Limb (tissue), 2 donors: Measurements from ENCODE around the gene MRPS27.

Experiments
- DNase-seq, 2 donors: peaks; one replicate each; pipeline ENCODE4 v3.0.0-alpha.2; 2016; ENCODE audit errors: extremely low spot score in 2 of 2

Gene MRPS27

GRCh38 chr5:72234265-72234700, 85.8 kb downstream of the MRPS27 start:
- no peak for DNase-seq

- no peak for DNase-seq
These were observed 86.2 kb downstream of the MRPS27 start for GRCh38 chr5:72233835-72234234.

- DNase-seq, result no peak
These were observed 87.2 kb downstream of the MRPS27 start for GRCh38 chr5:72232838-72233237.

GRCh38 chr5:72231991-72232703, 87.9 kb downstream of the MRPS27 start:
- DNase-seq, result no peak

- no peak for DNase-seq
These were observed 91.1 kb downstream of the MRPS27 start for GRCh38 chr5:72228960-72229359.

GRCh38 chr5:72226950-72227349, 93.1 kb downstream of the MRPS27 start:
- DNase-seq, result no peak

GRCh38 chr5:72225741-72226140, 94.3 kb downstream of the MRPS27 start:
- DNase-seq, result no peak

- no peak for DNase-seq
These were observed 95.0 kb downstream of the MRPS27 start for GRCh38 chr5:72224946-72225463.

GRCh38 chr5:72223371-72223770, 96.7 kb downstream of the MRPS27 start:
- DNase-seq, result no peak

- no peak for DNase-seq
These were observed 97.5 kb downstream of the MRPS27 start for GRCh38 chr5:72222521-72222920.

- DNase-seq, result no peak
These were observed 98.5 kb downstream of the MRPS27 start for GRCh38 chr5:72221541-72221940.

GRCh38 chr5:72221099-72221498, 98.9 kb downstream of the MRPS27 start:
- DNase-seq, result no peak

- DNase-seq, result no peak
These were observed 103.3 kb downstream of the MRPS27 start for GRCh38 chr5:72216756-72217155.

GRCh38 chr5:72214168-72214567, 105.9 kb downstream of the MRPS27 start:
- no peak for DNase-seq

- DNase-seq, result no peak
These were observed 106.6 kb downstream of the MRPS27 start for GRCh38 chr5:72213482-72213881.

- DNase-seq, result no peak
These were observed 107.9 kb downstream of the MRPS27 start for GRCh38 chr5:72212171-72212570.

- peak; percentile 16 to 40 for DNase-seq
These were observed 109.0 kb downstream of the MRPS27 start for GRCh38 chr5:72210888-72211678.

GRCh38 chr5:72209147-72210115, 110.6 kb downstream of the MRPS27 start:
- peak in 1 of 2 donors; percentile 46 for DNase-seq

GRCh38 chr5:72208324-72208926, 111.6 kb downstream of the MRPS27 start:
- DNase-seq, result no peak

- no peak for DNase-seq
These were observed 113.0 kb downstream of the MRPS27 start for GRCh38 chr5:72206994-72207393.

GRCh38 chr5:72206160-72206559, 113.9 kb downstream of the MRPS27 start:
- DNase-seq, result no peak
